ENCODE data around the gene DUSP9.

Gene DUSP9

GRCh38 chrX:153667956-153668396, 21.0 kb downstream of the DUSP9 start (continued):
- TF ChIP-seq ZSCAN5A (tag by site-specific recombination; IDR thresholded peaks at IDR 0.05) (no peak), ZBTB26 (tag by site-specific recombination; optimal IDR thresholded peaks at IDR 0.05) (peak; percentile 4), ZNF426 (tag by site-specific recombination; IDR thresholded peaks at IDR 0.05) (no peak), ZNF692 (tag by site-specific recombination; IDR thresholded peaks at IDR 0.05) (0 out of 2 replicates have a peak, but pooled peaks have one; percentile 23), ZNF114 (tag by site-specific recombination; IDR thresholded peaks at IDR 0.05) (no peak), HOXC10 (CRISPR knock-in tag; IDR thresholded peaks at IDR 0.05) (no peak), ZNF610 (tag by site-specific recombination; IDR thresholded peaks at IDR 0.05; ENCODE audit: borderline replicate concordance) (no peak), REST (tag by site-specific recombination; IDR thresholded peaks at IDR 0.05) (peak; percentile 81), ZNF341 (tag by site-specific recombination; IDR thresholded peaks at IDR 0.05; ENCODE audit: low read depth) (peak; percentile 89), CTCF (tag by site-specific recombination; IDR thresholded peaks at IDR 0.05) (peak; percentile 91), ZNF473 (tag by site-specific recombination; IDR thresholded peaks at IDR 0.05) (no peak), ZNF670 (tag by site-specific recombination; IDR thresholded peaks at IDR 0.05; ENCODE audit: low read depth) (no peak), ZNF548 (tag by site-specific recombination; IDR thresholded peaks at IDR 0.05) (no peak), ZNF292 (tag by site-specific recombination; IDR thresholded peaks at IDR 0.05; ENCODE audit: borderline replicate concordance, low read depth) (no peak), ZNF76 (tag by site-specific recombination; IDR thresholded peaks at IDR 0.05; ENCODE audit: borderline replicate concordance, low read depth) (no peak), ZNF140 (tag by site-specific recombination; IDR thresholded peaks at IDR 0.05) (no peak), ZNF274 (IDR thresholded peaks at IDR 0.05; ENCODE audit: low read length) (no peak), ZNF274 (tag by site-specific recombination; IDR thresholded peaks at IDR 0.05; ENCODE audit: borderline replicate concordance) (no peak), REPIN1 (tag by site-specific recombination; IDR thresholded peaks at IDR 0.05; ENCODE audit: low read depth) (no peak)

All from HEK293 (cell line).